Measurements from ENCODE around the gene FARS2.

The FARS2 gene

DNA sequence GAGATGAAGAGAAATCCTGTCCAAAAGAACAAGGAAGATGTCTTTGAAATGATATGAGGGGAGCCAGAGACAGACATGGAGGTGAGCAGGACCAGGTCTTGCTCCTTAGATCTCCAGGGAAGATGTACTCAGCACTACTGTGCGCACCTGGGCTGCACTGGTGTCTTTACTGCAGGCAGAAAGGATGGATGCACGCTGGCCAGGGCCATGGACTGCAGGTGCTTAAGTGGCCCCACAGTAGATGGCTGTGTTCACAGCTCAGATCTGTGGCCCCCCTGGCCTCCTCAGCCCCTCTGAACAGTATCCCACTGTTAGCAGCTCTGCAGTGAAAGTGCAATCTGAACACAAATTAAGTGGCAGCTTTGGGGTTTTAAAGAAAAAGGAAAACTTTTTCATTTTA, 402.4 kb downstream of the FARS2 start:
- no peak for DNase-seq
- no peak overlapping the region for H3K4me3 ChIP-seq (ENCODE audit: low read depth in 1 of 2, low read length in 2 of 2)
- H3K36me3 ChIP-seq (ENCODE audit: insufficient read depth, low read length), result no peaks in the 10 kb centered on the region
- no peak overlapping the region for H3K4me2 ChIP-seq (ENCODE audit: insufficient read depth, low read length)
- peaks cover 19% of the 10 kb centered on the region for H4K20me1 ChIP-seq (ENCODE audit: insufficient read depth, low read length)
- TF ChIP-seq, protein P1, sequence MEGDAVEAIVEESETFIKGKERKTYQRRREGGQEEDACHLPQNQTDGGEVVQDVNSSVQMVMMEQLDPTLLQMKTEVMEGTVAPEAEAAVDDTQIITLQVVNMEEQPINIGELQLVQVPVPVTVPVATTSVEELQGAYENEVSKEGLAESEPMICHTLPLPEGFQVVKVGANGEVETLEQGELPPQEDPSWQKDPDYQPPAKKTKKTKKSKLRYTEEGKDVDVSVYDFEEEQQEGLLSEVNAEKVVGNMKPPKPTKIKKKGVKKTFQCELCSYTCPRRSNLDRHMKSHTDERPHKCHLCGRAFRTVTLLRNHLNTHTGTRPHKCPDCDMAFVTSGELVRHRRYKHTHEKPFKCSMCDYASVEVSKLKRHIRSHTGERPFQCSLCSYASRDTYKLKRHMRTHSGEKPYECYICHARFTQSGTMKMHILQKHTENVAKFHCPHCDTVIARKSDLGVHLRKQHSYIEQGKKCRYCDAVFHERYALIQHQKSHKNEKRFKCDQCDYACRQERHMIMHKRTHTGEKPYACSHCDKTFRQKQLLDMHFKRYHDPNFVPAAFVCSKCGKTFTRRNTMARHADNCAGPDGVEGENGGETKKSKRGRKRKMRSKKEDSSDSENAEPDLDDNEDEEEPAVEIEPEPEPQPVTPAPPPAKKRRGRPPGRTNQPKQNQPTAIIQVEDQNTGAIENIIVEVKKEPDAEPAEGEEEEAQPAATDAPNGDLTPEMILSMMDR (IDR thresholded peaks at IDR 0.05; ENCODE audit: borderline replicate concordance, extremely low read depth, low read length, poor library complexity, severe bottlenecking), result no peak
- no peak for TF ChIP-seq EZH2 (IDR thresholded peaks at IDR 0.05; ENCODE audit: borderline replicate concordance, low read depth, low read length, severe bottlenecking)
- no peaks in the 10 kb centered on the region for H3K79me2 ChIP-seq (ENCODE audit: insufficient read depth, low read length)
- no peaks in the 10 kb centered on the region for H3K9me3 ChIP-seq (ENCODE audit: insufficient read depth, low read length, severe bottlenecking)
- no peak overlapping the region for H3K27ac ChIP-seq (ENCODE audit: low read length)
- no peak for ATAC-seq (ENCODE audit: insufficient read depth, low read depth)
- no peaks in the 10 kb centered on the region for H3K27me3 ChIP-seq (ENCODE audit: insufficient read depth, low read length, poor library complexity)
- no peak overlapping the region for H3K9ac ChIP-seq (ENCODE audit: low read depth, low read length)
- H3K4me1 ChIP-seq (ENCODE audit: insufficient read depth, low read length), result peaks cover 44% of the 10 kb centered on the region
- no peak overlapping the region for H2AFZ ChIP-seq (ENCODE audit: low read depth, low read length)

DNA sequence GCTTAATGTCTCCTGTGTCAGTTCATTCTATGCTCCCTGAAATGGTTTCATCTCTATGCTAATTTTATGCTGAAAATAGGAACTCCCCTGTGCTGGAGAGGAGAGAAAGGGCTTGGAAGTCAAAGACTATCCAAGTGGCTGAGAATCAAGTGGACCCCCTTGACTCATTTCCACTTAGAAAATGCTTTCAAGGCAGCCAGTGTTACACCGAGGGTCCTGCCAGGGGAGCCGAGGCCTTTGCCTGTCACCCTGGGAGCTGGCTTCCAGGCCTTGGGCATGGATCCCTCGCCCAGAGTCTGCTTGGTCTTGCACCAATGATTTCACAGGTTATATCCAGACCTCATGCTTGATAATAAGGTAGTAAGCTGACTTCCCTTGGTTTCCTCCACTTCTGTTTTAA, 402.8 kb downstream of the FARS2 start:
- no peak overlapping the region for H3K4me2 ChIP-seq (ENCODE audit: insufficient read depth, low read length)

DNA sequence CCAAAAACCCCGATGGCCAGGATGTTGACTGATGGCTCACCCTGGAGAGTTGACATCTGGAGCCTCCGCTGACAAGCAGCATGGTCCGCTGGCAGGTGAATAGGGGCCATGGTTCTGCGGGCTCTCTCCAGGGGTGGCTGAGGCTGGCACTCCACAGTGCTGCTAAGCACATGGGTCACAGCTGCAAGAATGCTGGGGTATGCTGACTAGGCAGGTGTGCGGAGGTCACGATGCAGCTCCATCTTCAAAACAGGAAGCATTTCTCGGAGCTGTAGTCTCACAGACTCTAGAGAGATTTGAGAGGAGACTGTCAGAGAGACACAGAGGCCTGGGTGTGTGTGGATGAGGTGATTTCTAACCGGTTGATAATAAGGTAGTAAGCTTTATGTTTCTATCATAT, 403.9 kb downstream of the FARS2 start:
- H3K4me2 ChIP-seq (ENCODE audit: insufficient read depth, low read length), result no peak overlapping the region; the same call in 1 of the 2 replicates
- H3K36me3 ChIP-seq (ENCODE audit: insufficient read depth, low read length), result no peaks in the 10 kb centered on the region
- ATAC-seq (ENCODE audit: insufficient read depth, low read depth), result peak; percentile 54
- H3K79me2 ChIP-seq (ENCODE audit: insufficient read depth, low read length), result no peaks in the 10 kb centered on the region
- peaks cover 48% of the 10 kb centered on the region for H3K4me1 ChIP-seq (ENCODE audit: insufficient read depth, low read length)
- no peak overlapping the region for H3K4me3 ChIP-seq (ENCODE audit: low read depth in 1 of 2, low read length in 2 of 2)
- H3K27me3 ChIP-seq (ENCODE audit: insufficient read depth, low read length, poor library complexity), result no peaks in the 10 kb centered on the region
- H3K9ac ChIP-seq (ENCODE audit: low read depth, low read length), result no peak overlapping the region
- no peak for TF ChIP-seq EZH2 (IDR thresholded peaks at IDR 0.05; ENCODE audit: borderline replicate concordance, low read depth, low read length, severe bottlenecking)
- TF ChIP-seq, protein P1 (IDR thresholded peaks at IDR 0.05; ENCODE audit: borderline replicate concordance, extremely low read depth, low read length, poor library complexity, severe bottlenecking), result no peak
- peaks cover 27% of the 10 kb centered on the region for H4K20me1 ChIP-seq (ENCODE audit: insufficient read depth, low read length)
- H2AFZ ChIP-seq (ENCODE audit: low read depth, low read length), result no peak overlapping the region
- no peaks in the 10 kb centered on the region for H3K9me3 ChIP-seq (ENCODE audit: insufficient read depth, low read length, severe bottlenecking)
- peak overlapping the region; percentile 27; the same call in 1 of the 2 replicates for H3K27ac ChIP-seq (ENCODE audit: low read length)
- peak; percentile 59 for DNase-seq

More for the DNA sequence above, 402.8 kb downstream of the FARS2 start:
- DNase-seq (no peak), ATAC-seq (ENCODE audit: insufficient read depth, low read depth) (no peak)
- Histone ChIP-seq H3K9ac (ENCODE audit: low read depth, low read length) (no peak overlapping the region), H4K20me1 (ENCODE audit: insufficient read depth, low read length) (peaks cover 21% of the 10 kb centered on the region), H3K27me3 (ENCODE audit: insufficient read depth, low read length, poor library complexity) (no peaks in the 10 kb centered on the region), H3K4me3 (ENCODE audit: low read depth in 1 of 2, low read length in 2 of 2) (no peak overlapping the region), H2AFZ (ENCODE audit: low read depth, low read length) (no peak overlapping the region), H3K79me2 (ENCODE audit: insufficient read depth, low read length) (no peaks in the 10 kb centered on the region), H3K9me3 (ENCODE audit: insufficient read depth, low read length, severe bottlenecking) (no peaks in the 10 kb centered on the region), H3K27ac (ENCODE audit: low read length) (no peak overlapping the region), H3K4me1 (ENCODE audit: insufficient read depth, low read length) (peaks cover 48% of the 10 kb centered on the region), H3K36me3 (ENCODE audit: insufficient read depth, low read length) (no peaks in the 10 kb centered on the region)
- TF ChIP-seq EZH2 (IDR thresholded peaks at IDR 0.05; ENCODE audit: borderline replicate concordance, low read depth, low read length, severe bottlenecking), result no peak
- TF ChIP-seq, protein P1 (IDR thresholded peaks at IDR 0.05; ENCODE audit: borderline replicate concordance, extremely low read depth, low read length, poor library complexity, severe bottlenecking), result no peak

DNA sequence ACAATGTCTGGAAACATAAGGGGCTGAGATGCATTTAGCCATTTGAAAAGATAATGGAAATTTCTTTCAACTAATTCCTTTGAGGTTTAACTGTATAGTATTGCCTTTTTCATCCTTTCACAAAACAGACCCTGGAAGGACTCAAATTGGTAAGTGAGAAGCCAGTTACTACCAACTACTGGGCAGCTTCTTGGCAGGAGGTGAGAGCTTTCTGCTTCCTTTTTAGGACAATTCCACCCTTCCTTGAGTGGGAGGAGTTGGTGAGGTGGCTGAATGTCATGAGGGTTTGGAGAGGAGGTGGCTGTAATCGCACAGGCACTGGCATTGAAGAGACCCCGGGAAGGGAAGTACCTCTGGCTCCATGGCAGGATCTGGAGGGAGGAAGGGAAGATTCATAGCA, 404.4 kb downstream of the FARS2 start:
- no peaks in the 10 kb centered on the region for H3K79me2 ChIP-seq (ENCODE audit: insufficient read depth, low read length)
- H2AFZ ChIP-seq (ENCODE audit: low read depth, low read length), result no peak overlapping the region
- H4K20me1 ChIP-seq (ENCODE audit: insufficient read depth, low read length), result peaks cover 27% of the 10 kb centered on the region
- TF ChIP-seq EZH2 (IDR thresholded peaks at IDR 0.05; ENCODE audit: borderline replicate concordance, low read depth, low read length, severe bottlenecking), result no peak
- TF ChIP-seq, protein P1 (IDR thresholded peaks at IDR 0.05; ENCODE audit: borderline replicate concordance, extremely low read depth, low read length, poor library complexity, severe bottlenecking), result no peak
- no peak overlapping the region for H3K9ac ChIP-seq (ENCODE audit: low read depth, low read length)
- ATAC-seq (ENCODE audit: insufficient read depth, low read depth), result no peak
- no peaks in the 10 kb centered on the region for H3K9me3 ChIP-seq (ENCODE audit: insufficient read depth, low read length, severe bottlenecking)
- H3K4me1 ChIP-seq (ENCODE audit: insufficient read depth, low read length), result peaks cover 48% of the 10 kb centered on the region
- DNase-seq, result no peak
- H3K4me3 ChIP-seq (ENCODE audit: low read depth in 1 of 2, low read length in 2 of 2), result no peak overlapping the region
- H3K27ac ChIP-seq (ENCODE audit: low read length), result peak overlapping the region; percentile 27; the same call in 1 of the 2 replicates
- no peaks in the 10 kb centered on the region for H3K27me3 ChIP-seq (ENCODE audit: insufficient read depth, low read length, poor library complexity)
- no peak overlapping the region for H3K4me2 ChIP-seq (ENCODE audit: insufficient read depth, low read length)
- H3K36me3 ChIP-seq (ENCODE audit: insufficient read depth, low read length), result no peaks in the 10 kb centered on the region
